NCI-H2107 treated with DMSO at 0.1 percent for 48 hours (cell line): ENCODE measurements around the gene MDFIC.

Experiments
- DNase-seq: peaks from one replicate; lab custom pipeline; 2025; ENCODE audit not compliant: unreplicated experiment; lab: John Stamatoyannopoulos, UW

The MDFIC gene

GRCh38 chr7:114925434-114925833 is 3.5 kb downstream of the MDFIC start:
- no peak for DNase-seq

GRCh38 chr7:114928060-114928459 is 6.2 kb downstream of the MDFIC start:
- no peak for DNase-seq

GRCh38 chr7:114929570-114929969 is 7.7 kb downstream of the MDFIC start:
- no peak for DNase-seq

- DNase-seq = no peak
Observed at GRCh38 chr7:114930107-114930661, 8.3 kb downstream of the MDFIC start.

- DNase-seq = no peak
Observed at GRCh38 chr7:114930829-114931655, 9.1 kb downstream of the MDFIC start.

GRCh38 chr7:114931656-114932011 is 9.7 kb downstream of the MDFIC start:
- no peak for DNase-seq

GRCh38 chr7:114932991-114933390 is 11.1 kb downstream of the MDFIC start:
- DNase-seq = no peak

- DNase-seq = no peak
Observed at GRCh38 chr7:114933658-114934057, 11.8 kb downstream of the MDFIC start.

- no peak for DNase-seq
Observed at GRCh38 chr7:114934086-114934485, 12.2 kb downstream of the MDFIC start.

- no peak for DNase-seq
Observed at GRCh38 chr7:114934713-114935112, 12.8 kb downstream of the MDFIC start.

GRCh38 chr7:114936471-114936870 is 14.6 kb downstream of the MDFIC start:
- no peak for DNase-seq

GRCh38 chr7:114937446-114937845 is 15.6 kb downstream of the MDFIC start:
- DNase-seq = no peak

- DNase-seq = no peak
Observed at GRCh38 chr7:114938785-114939184, 16.9 kb downstream of the MDFIC start.

GRCh38 chr7:114939484-114940097 is 17.7 kb downstream of the MDFIC start:
- no peak for DNase-seq

GRCh38 chr7:114940220-114940619 is 18.3 kb downstream of the MDFIC start:
- DNase-seq = no peak

- no peak for DNase-seq
Observed at GRCh38 chr7:114941692-114942091, 19.8 kb downstream of the MDFIC start.

GRCh38 chr7:114942446-114943175 is 20.7 kb downstream of the MDFIC start:
- no peak for DNase-seq

- DNase-seq = no peak
Observed at GRCh38 chr7:114943530-114943929, 21.6 kb downstream of the MDFIC start.

- no peak for DNase-seq
Observed at GRCh38 chr7:114943953-114944744, 22.3 kb downstream of the MDFIC start.

- no peak for DNase-seq
Observed at GRCh38 chr7:114944745-114945625, 23.1 kb downstream of the MDFIC start.
